ENCODE measurements around the gene BTLA. TPM values are rescaled to one million over a fixed set of nuclear protein-coding genes. Genes with fewer than 3 reads are reported as not detected.

Gene BTLA
- total and polyA plus RNA-seq, 2 of the 8 experiments (the other 6 are each of a cell fraction or from before 2014, with no cell fraction given), result not detected

GRCh38 chr3:112415390-112415789, 83.9 kb downstream of the BTLA start:
- ChIA-PET CTCF (ENCODE audit: partially characterized antibody) (no interaction called here), POLR2A (ENCODE audit: partially characterized antibody) (interaction anchor here (0.7 to 2.6 kb wide), 3 partner anchors 10 to 93 kb away, joined by 3 to 15 read pairs (median 4); no protein-coding TSS in a partner anchor)
- no peak overlapping the region for H2BK5ac ChIP-seq (ENCODE audit: low read depth, low read length)
- H3K23ac ChIP-seq (ENCODE audit: insufficient read length), result no peak overlapping the region
- no peak overlapping the region for H3K4me2 ChIP-seq (ENCODE audit: insufficient read depth in 1 of 2, low read depth in 2 of 2, low read length in 2 of 2)
- H4K20me1 ChIP-seq (replicated peaks in 1 of 2; ENCODE audit: control insufficient read depth in 1 of 2, insufficient read depth in 2 of 2, low read length in 2 of 2), result no peaks in the 10 kb centered on the region
- no peak overlapping the region for H2BK12ac ChIP-seq (ENCODE audit: low read depth, low read length)
- H2BK120ac ChIP-seq (replicated peaks; ENCODE audit: low read depth, low read length), result no peak overlapping the region
- FAIRE-seq (no peak), DNase-seq (ENCODE audit: low read depth in 1 of 2, low spot score in 2 of 2) (no peak)
- no peaks in the 10 kb centered on the region for H3K9me3 ChIP-seq (ENCODE audit: insufficient read depth in 2 of 2, low read depth in 1 of 2, low read length in 1 of 2)
- no peak overlapping the region for H3K27ac ChIP-seq (ENCODE audit: low read depth, low read length)
- H3K36me3 ChIP-seq (ENCODE audit: control insufficient read depth in 2 of 4, insufficient read depth in 4 of 4, low read length in 3 of 4), result peaks cover 0 to 35% (median 11%) of the 10 kb centered on the region in 4 experiments; a peak in 4 of 8 replicates
- H2BK15ac ChIP-seq (ENCODE audit: low read length), result no peak overlapping the region
- no peaks in the 10 kb centered on the region for H3K27me3 ChIP-seq (replicated peaks in 1 of 4; ENCODE audit: control insufficient read depth in 3 of 4, extremely low read depth in 1 of 4, insufficient read depth in 3 of 4, low read length in 3 of 4)
- H3K14ac ChIP-seq (ENCODE audit: insufficient read length), result no peak overlapping the region
- H3K18ac ChIP-seq (ENCODE audit: extremely low read depth, low read length), result no peak overlapping the region
- H2AK5ac ChIP-seq (ENCODE audit: low read depth, low read length), result no peak overlapping the region
- no peak overlapping the region for H4K5ac ChIP-seq (ENCODE audit: insufficient read length, low read depth, low read length)
- no peak overlapping the region for H3K4ac ChIP-seq (replicated peaks; ENCODE audit: insufficient read length, low read depth, low read length)
- no peaks in the 10 kb centered on the region; a peak in 2 of 4 replicates for H3K79me2 ChIP-seq (ENCODE audit: control insufficient read depth in 1 of 2, insufficient read depth in 2 of 2, low read length in 2 of 2)
- H4K91ac ChIP-seq (replicated peaks; ENCODE audit: insufficient read length, low read length), result no peak overlapping the region
- H3K79me1 ChIP-seq (ENCODE audit: low read depth, low read length), result no peaks in the 10 kb centered on the region
- H2AFZ ChIP-seq (ENCODE audit: low read length), result no peak overlapping the region
- WGBS, 2 experiments (ENCODE audit: extremely low coverage in 1 of 2, insufficient coverage in 1 of 2, insufficient read length in 1 of 2, insufficient replicate concordance in 2 of 2, low coverage in 1 of 2, low lambda C conversion rate in 2 of 2, missing lambda C conversion rate in 1 of 2), result 96% methylated on average over 6 of the region's 6 CpGs; no CpG with 5 or more reads in 1 of the 2 experiments
- TF ChIP-seq POLR2A (IDR thresholded peaks at IDR 0.05; ENCODE audit: control extremely low read depth in 1 of 2, low read depth in 2 of 2, low read length in 2 of 2) (peak in 1 of 2 experiments; percentile 21; a peak in 1 of 3 replicates), RFX5 (IDR thresholded peaks at IDR 0.05; ENCODE audit: borderline replicate concordance, low read depth, low read length) (no peak), POLR2AphosphoS5 (IDR thresholded peaks at IDR 0.05; ENCODE audit: low read depth, low read length) (peak; percentile 23; the same call in 1 of the 2 replicates)
- H3K56ac ChIP-seq (replicated peaks; ENCODE audit: insufficient read length, low read depth, low read length), result no peak overlapping the region
- H3K23me2 ChIP-seq (ENCODE audit: low read depth, low read length), result peaks cover 2% of the 10 kb centered on the region; the same call in 1 of the 2 replicates
- peaks cover 0 to 8% (median 3%) of the 10 kb centered on the region in 4 experiments; a peak in 2 of 7 replicates for H3K4me1 ChIP-seq (replicated peaks in 1 of 4; ENCODE audit: control insufficient read depth in 3 of 4, insufficient read depth in 4 of 4, low read length in 3 of 4)
- H2BK20ac ChIP-seq (ENCODE audit: low read length), result no peak overlapping the region
- H4K8ac ChIP-seq (ENCODE audit: extremely low read depth, insufficient read depth, low read length), result no peak overlapping the region
- H3K9ac ChIP-seq (replicated peaks in 1 of 4; ENCODE audit: extremely low read depth in 1 of 4, low read depth in 3 of 4, low read length in 3 of 4), result no peak overlapping the region
- H3K4me3 ChIP-seq (ENCODE audit: extremely low read depth in 1 of 4, insufficient read depth in 2 of 4, low read depth in 3 of 4, low read length in 4 of 4), result no peak overlapping the region

Other genes with a start within 250 kb of the BTLA start
- gene SLC9C1, start 205.3 kb downstream of the BTLA start, total RNA-seq (2021; fragmentation: NEBNext Ultra II Directional; extraction: Animal tissue kit (Norgen Biotek cat#: 25700)), result 0.24 and 1.1 TPM in 2 replicates
- gene SLC9C1, start 205.3 kb downstream of the BTLA start, polyA plus RNA-seq (2011; rRNA removed), result 0.06 and 0.15 TPM in 2 replicates
- 50.2 and 51.9 TPM in 2 replicates for gene CD200, start 166.3 kb downstream of the BTLA start, total RNA-seq (2021; fragmentation: NEBNext Ultra II Directional; extraction: Animal tissue kit (Norgen Biotek cat#: 25700))
- 25.0 and 45.8 TPM in 2 replicates for gene CD200, start 166.3 kb downstream of the BTLA start, polyA plus RNA-seq (2011; rRNA removed)
- gene ATG3, start 62.5 kb upstream of the BTLA start, total RNA-seq (2021; fragmentation: NEBNext Ultra II Directional; extraction: Animal tissue kit (Norgen Biotek cat#: 25700)), result 54.9 and 55.3 TPM in 2 replicates
- 27.3 and 27.6 TPM in 2 replicates for gene ATG3, start 62.5 kb upstream of the BTLA start, polyA plus RNA-seq (2011; rRNA removed)
- gene SLC35A5, start 62.6 kb upstream of the BTLA start, total RNA-seq (2021; fragmentation: NEBNext Ultra II Directional; extraction: Animal tissue kit (Norgen Biotek cat#: 25700)), result 30.5 and 36.5 TPM in 2 replicates
- gene SLC35A5, start 62.6 kb upstream of the BTLA start, polyA plus RNA-seq (2011; rRNA removed), result 21.8 and 38.6 TPM in 2 replicates
- 12.6 and 12.9 TPM in 2 replicates for gene CCDC80, start 141.7 kb upstream of the BTLA start, total RNA-seq (2021; fragmentation: NEBNext Ultra II Directional; extraction: Animal tissue kit (Norgen Biotek cat#: 25700))
- gene CCDC80, start 141.7 kb upstream of the BTLA start, polyA plus RNA-seq (2011; rRNA removed), result 0.89 and 1.1 TPM in 2 replicates

Data from H1 (cell line).